ENCODE results near the gene CTDSPL2. TPM values are rescaled to one million over a fixed set of nuclear protein-coding genes. Genes with fewer than 3 reads are reported as not detected.
"Not testable (repeated sequence)": the region's sequence is repeated elsewhere in the genome, so short reads cannot be mapped to it uniquely, and the experiment has no call there.

Gene CTDSPL2
- total RNA-seq, 2 donors from 2014 or later, result 60.3 to 100 TPM

- ATAC-seq (replicated peaks), result peak; percentile 81
Measured at GRCh38 chr15:44450172-44450571, 22.7 kb downstream of the CTDSPL2 start.

GRCh38 chr15:44453578-44454283 lies 26.3 kb downstream of the CTDSPL2 start:
- ATAC-seq (replicated peaks); H3K4me3 Mint-ChIP-seq; H3K27me3 Mint-ChIP-seq; H3K27ac Mint-ChIP-seq; H3K9me3 Mint-ChIP-seq: not testable (repeated sequence)
- H3K4me1 Mint-ChIP-seq, result peaks cover 18% of the 10 kb centered on the region
- peaks cover 17% of the 10 kb centered on the region for H3K36me3 Mint-ChIP-seq (ENCODE audit: low read depth)

More at GRCh38 chr15:44450172-44450571, 22.7 kb downstream of the CTDSPL2 start:
- peaks cover 27% of the 10 kb centered on the region for H3K36me3 Mint-ChIP-seq (ENCODE audit: low read depth)
- no peaks in the 10 kb centered on the region for H3K9me3 Mint-ChIP-seq
- H3K4me1 Mint-ChIP-seq, result peaks cover 13% of the 10 kb centered on the region
- no peak overlapping the region for H3K4me3 Mint-ChIP-seq
- H3K27ac Mint-ChIP-seq, result no peak overlapping the region
- no peaks in the 10 kb centered on the region for H3K27me3 Mint-ChIP-seq

GRCh38 chr15:44458429-44458828 lies 31.0 kb downstream of the CTDSPL2 start:
- H3K36me3 Mint-ChIP-seq (ENCODE audit: low read depth), result peaks cover 57% of the 10 kb centered on the region
- no peak overlapping the region for H3K4me3 Mint-ChIP-seq
- H3K9me3 Mint-ChIP-seq, result no peaks in the 10 kb centered on the region
- no peak for ATAC-seq (replicated peaks)
- no peaks in the 10 kb centered on the region for H3K27me3 Mint-ChIP-seq
- no peak overlapping the region for H3K27ac Mint-ChIP-seq
- peaks cover 12% of the 10 kb centered on the region for H3K4me1 Mint-ChIP-seq

GRCh38 chr15:44468709-44469385 lies 41.4 kb downstream of the CTDSPL2 start:
- Mint-ChIP-seq H3K36me3 (ENCODE audit: low read depth) (peaks cover 54% of the 10 kb centered on the region), H3K27me3 (no peaks in the 10 kb centered on the region), H3K9me3 (no peaks in the 10 kb centered on the region), H3K4me1 (peaks cover 20% of the 10 kb centered on the region), H3K27ac (peak overlapping the region; percentile 91), H3K4me3 (peak overlapping the region; percentile 41)
- ATAC-seq (replicated peaks), result peak; percentile 100

GRCh38 chr15:44471885-44472455 lies 44.5 kb downstream of the CTDSPL2 start:
- H3K27ac Mint-ChIP-seq, result no peak overlapping the region
- peaks cover 42% of the 10 kb centered on the region for H3K36me3 Mint-ChIP-seq (ENCODE audit: low read depth)
- no peak overlapping the region for H3K4me3 Mint-ChIP-seq
- H3K4me1 Mint-ChIP-seq, result peaks cover 15% of the 10 kb centered on the region
- H3K27me3 Mint-ChIP-seq, result no peaks in the 10 kb centered on the region
- ATAC-seq (replicated peaks), result no peak
- H3K9me3 Mint-ChIP-seq, result no peaks in the 10 kb centered on the region

GRCh38 chr15:44479343-44479742 lies 51.9 kb downstream of the CTDSPL2 start:
- no peak for ATAC-seq (replicated peaks)
- Mint-ChIP-seq H3K4me3 (no peak overlapping the region), H3K27ac (no peak overlapping the region), H3K9me3 (no peaks in the 10 kb centered on the region), H3K36me3 (ENCODE audit: low read depth) (peaks cover 18% of the 10 kb centered on the region), H3K27me3 (no peaks in the 10 kb centered on the region), H3K4me1 (peaks cover 10% of the 10 kb centered on the region)

GRCh38 chr15:44482090-44482489 lies 54.7 kb downstream of the CTDSPL2 start:
- no peak overlapping the region for H3K4me3 Mint-ChIP-seq
- H3K36me3 Mint-ChIP-seq (ENCODE audit: low read depth), result peaks cover 44% of the 10 kb centered on the region
- no peaks in the 10 kb centered on the region for H3K27me3 Mint-ChIP-seq
- ATAC-seq (replicated peaks), result no peak
- peaks cover 10% of the 10 kb centered on the region for H3K4me1 Mint-ChIP-seq
- H3K27ac Mint-ChIP-seq, result no peak overlapping the region
- no peaks in the 10 kb centered on the region for H3K9me3 Mint-ChIP-seq

GRCh38 chr15:44485880-44486279 lies 58.5 kb downstream of the CTDSPL2 start:
- Mint-ChIP-seq H3K27ac (peak overlapping the region; percentile 56), H3K4me3 (no peak overlapping the region)

GRCh38 chr15:44489464-44489863 lies 62.0 kb downstream of the CTDSPL2 start:
- Mint-ChIP-seq H3K4me1 (peaks cover 22% of the 10 kb centered on the region), H3K36me3 (ENCODE audit: low read depth) (peaks cover 90% of the 10 kb centered on the region), H3K27ac (peak overlapping the region; percentile 68), H3K9me3 (no peaks in the 10 kb centered on the region), H3K4me3 (peak overlapping the region; percentile 1), H3K27me3 (no peaks in the 10 kb centered on the region)
- peak; percentile 98 for ATAC-seq (replicated peaks)

More at GRCh38 chr15:44485880-44486279, 58.5 kb downstream of the CTDSPL2 start:
- peaks cover 25% of the 10 kb centered on the region for H3K4me1 Mint-ChIP-seq
- H3K36me3 Mint-ChIP-seq (ENCODE audit: low read depth), result peaks cover 71% of the 10 kb centered on the region
- no peaks in the 10 kb centered on the region for H3K9me3 Mint-ChIP-seq
- H3K27me3 Mint-ChIP-seq, result no peaks in the 10 kb centered on the region
- no peak for ATAC-seq (replicated peaks)

GRCh38 chr15:44490622-44491021 lies 63.2 kb downstream of the CTDSPL2 start:
- peaks cover 85% of the 10 kb centered on the region for H3K36me3 Mint-ChIP-seq (ENCODE audit: low read depth)
- H3K4me1 Mint-ChIP-seq, result peaks cover 22% of the 10 kb centered on the region
- H3K4me3 Mint-ChIP-seq, result no peak overlapping the region
- no peaks in the 10 kb centered on the region for H3K27me3 Mint-ChIP-seq
- no peaks in the 10 kb centered on the region for H3K9me3 Mint-ChIP-seq
- peak overlapping the region; percentile 68 for H3K27ac Mint-ChIP-seq
- ATAC-seq (replicated peaks), result no peak

- no peaks in the 10 kb centered on the region for H3K27me3 Mint-ChIP-seq
- ATAC-seq (replicated peaks), result no peak
- H3K4me1 Mint-ChIP-seq, result peaks cover 22% of the 10 kb centered on the region
- H3K4me3 Mint-ChIP-seq, result no peak overlapping the region
- H3K9me3 Mint-ChIP-seq, result no peaks in the 10 kb centered on the region
- H3K36me3 Mint-ChIP-seq (ENCODE audit: low read depth), result peaks cover 85% of the 10 kb centered on the region
- no peak overlapping the region for H3K27ac Mint-ChIP-seq
Measured at GRCh38 chr15:44492040-44492439, 64.6 kb downstream of the CTDSPL2 start.

GRCh38 chr15:44492672-44493071 lies 65.2 kb downstream of the CTDSPL2 start:
- H3K27me3 Mint-ChIP-seq, result no peaks in the 10 kb centered on the region
- H3K4me3 Mint-ChIP-seq, result no peak overlapping the region
- no peak overlapping the region for H3K27ac Mint-ChIP-seq
- peaks cover 19% of the 10 kb centered on the region for H3K4me1 Mint-ChIP-seq
- no peak for ATAC-seq (replicated peaks)
- no peaks in the 10 kb centered on the region for H3K9me3 Mint-ChIP-seq
- H3K36me3 Mint-ChIP-seq (ENCODE audit: low read depth), result peaks cover 84% of the 10 kb centered on the region

- ATAC-seq (replicated peaks), result no peak
- Mint-ChIP-seq H3K9me3 (no peaks in the 10 kb centered on the region), H3K27me3 (no peaks in the 10 kb centered on the region), H3K36me3 (ENCODE audit: low read depth) (peaks cover 84% of the 10 kb centered on the region), H3K4me3 (no peak overlapping the region), H3K4me1 (peaks cover 9% of the 10 kb centered on the region), H3K27ac (no peak overlapping the region)
Measured at GRCh38 chr15:44495562-44495961, 68.1 kb downstream of the CTDSPL2 start.

- ATAC-seq (replicated peaks), result peak; percentile 91
- H3K9me3 Mint-ChIP-seq, result no peaks in the 10 kb centered on the region
- H3K36me3 Mint-ChIP-seq (ENCODE audit: low read depth), result peaks cover 92% of the 10 kb centered on the region
- peak overlapping the region; percentile 9 for H3K4me3 Mint-ChIP-seq
- H3K4me1 Mint-ChIP-seq, result peaks cover 18% of the 10 kb centered on the region
- peak overlapping the region; percentile 74 for H3K27ac Mint-ChIP-seq
- H3K27me3 Mint-ChIP-seq, result no peaks in the 10 kb centered on the region
Measured at GRCh38 chr15:44500555-44500954, 73.1 kb downstream of the CTDSPL2 start.
